Measurements from ENCODE around the gene HHIPL2.

- TF ChIP-seq POLR2A (IDR thresholded peaks at IDR 0.05) (no peak), CTCF (IDR thresholded peaks at IDR 0.05) (no peak)
Observed at GRCh38 chr1:222529916-222530315, 18.0 kb downstream of the HHIPL2 start.

Data from uterus (tissue), 2 donors.